Measurements from ENCODE around the gene ELF1. TPM values are rescaled to one million over a fixed set of nuclear protein-coding genes. Genes with fewer than 3 reads are reported as not detected.

Gene ELF1
- total RNA-seq, 1 experiment from 2014 or later = 28.5 TPM

- ATAC-seq = no peak
- H3K27me3 ChIP-seq (ENCODE audit: control insufficient read depth, insufficient read depth, low read length) = no peaks in the 10 kb centered on the region
- CTCF ChIA-PET = no interaction called here
- in situ Hi-C loops (cut with HindIII; ENCODE audit: low pct_unique_long_range_greater_than_20kb, low sequenced_read_pairs) = no loop called here
- POLR2A ChIA-PET = no interaction called here
- H3K4me1 ChIP-seq (ENCODE audit: control insufficient read depth, insufficient read depth, low read length) = peaks cover 3% of the 10 kb centered on the region; the same call in 1 of the 2 replicates
- H3K27ac ChIP-seq (ENCODE audit: low read length) = no peak overlapping the region
- DNase-seq (ENCODE audit: low read depth, low spot score) = no peak
- no peaks in the 10 kb centered on the region for H3K9me3 ChIP-seq (ENCODE audit: control insufficient read depth, insufficient read depth, low read depth, low read length)
- TF ChIP-seq CTCF (IDR thresholded peaks at IDR 0.05) (no peak), SIN3A (IDR thresholded peaks at IDR 0.05; ENCODE audit: borderline replicate concordance, insufficient read depth, low read depth, low read length) (no peak), POLR2AphosphoS5 (IDR thresholded peaks at IDR 0.05; ENCODE audit: low read depth, low read length) (no peak)
- H3K4me3 ChIP-seq (ENCODE audit: low read depth in 2 of 2, low read length in 2 of 2) = no peak overlapping the region
- no TSS peak for BruUV-seq (replicated peaks)
- no peaks in the 10 kb centered on the region for H3K36me3 ChIP-seq (ENCODE audit: control insufficient read depth, insufficient read depth, low read length)
- intact Hi-C loops (cut with micrococcal nuclease; ENCODE audit: unreplicated experiment) = no loop called here
These were observed 55.2 kb downstream of the ELF1 start for GRCh38 chr13:40963927-40964326.

GRCh38 chr13:40961826-40962225 lies 57.3 kb downstream of the ELF1 start:
- DNase-seq (ENCODE audit: low read depth, low spot score) (no peak), ATAC-seq (no peak)
- no peak for TF ChIP-seq CTCF (IDR thresholded peaks at IDR 0.05)
- TF ChIP-seq REST (IDR thresholded peaks at IDR 0.05; ENCODE audit: insufficient read depth in 1 of 2, low read depth in 2 of 2, low read length in 1 of 2) = no peak
- TF ChIP-seq POLR2AphosphoS5 (IDR thresholded peaks at IDR 0.05; ENCODE audit: low read depth, low read length) = no peak
- TF ChIP-seq SIN3A (IDR thresholded peaks at IDR 0.05; ENCODE audit: borderline replicate concordance, insufficient read depth, low read depth, low read length) = no peak
- TF ChIP-seq TCF7L2 (IDR thresholded peaks at IDR 0.05; ENCODE audit: low read depth, low read length) = no peak
- BruUV-seq (replicated peaks) = no TSS peak
- Histone ChIP-seq H3K36me3 (ENCODE audit: control insufficient read depth, insufficient read depth, low read length) (no peaks in the 10 kb centered on the region), H3K4me3 (ENCODE audit: low read depth in 2 of 2, low read length in 2 of 2) (no peak overlapping the region), H3K27ac (ENCODE audit: low read length) (no peak overlapping the region), H3K4me1 (ENCODE audit: control insufficient read depth, insufficient read depth, low read length) (peaks cover 3% of the 10 kb centered on the region; the same call in 1 of the 2 replicates), H3K9me3 (ENCODE audit: control insufficient read depth, insufficient read depth, low read depth, low read length) (no peaks in the 10 kb centered on the region), H3K27me3 (ENCODE audit: control insufficient read depth, insufficient read depth, low read length) (no peaks in the 10 kb centered on the region)
- ChIA-PET CTCF (no interaction called here), POLR2A (no interaction called here)
- intact Hi-C loops (cut with micrococcal nuclease; ENCODE audit: unreplicated experiment) (no loop called here), in situ Hi-C loops (cut with HindIII; ENCODE audit: low pct_unique_long_range_greater_than_20kb, low sequenced_read_pairs) (no loop called here)

Measured in Panc1 (cell line).